A549 (cell line): Measurements from ENCODE around the gene SRC. TPM values are rescaled to one million over a fixed set of nuclear protein-coding genes. Genes with fewer than 3 reads are reported as not detected.
A peak's percentile ranks its signal among the peaks of the same experiment; 100 is the strongest.

Experiments
- BHLHE40 ChIP-seq: IDR thresholded peaks from 2 replicates; pipeline ENCODE4 v1.6.1; 2012; ENCODE audit warnings: low read depth, low read length, inconsistent platforms
- CBX8 ChIP-seq: fragments of 200-600 bp; sonication (generic); IDR thresholded peaks from 2 replicates; pipeline ENCODE4 v1.6.1; 2016
- CEBPB ChIP-seq, 2 experiments: fragments of >200 bp in 1 of 2; sonication (Bioruptor Twin) in 1 of 2; formaldehyde crosslinking in 1 of 2; IDR thresholded peaks; 2 replicates each; pipeline ENCODE4 v1.6.1; 2012 to 2016
- CHD4 ChIP-seq: fragments of 200-600 bp; sonication (generic); IDR thresholded peaks from 2 replicates; pipeline ENCODE4 v1.6.1; 2016; ENCODE audit warnings: antibody characterized with exemption, mild to moderate bottlenecking, borderline replicate concordance
- EHMT2 ChIP-seq: fragments of 200-600 bp; sonication (generic); IDR thresholded peaks from 2 replicates; pipeline ENCODE4 v1.6.1; 2016; ENCODE audit warnings: antibody characterized with exemption, low read depth, mild to moderate bottlenecking, moderate library complexity
- FOSB ChIP-seq: fragments of 250-450 bp; sonication (Bioruptor Pico); IDR thresholded peaks from 2 replicates; pipeline ENCODE4 v1.5.0; 2020; ENCODE audit warnings: mild to moderate bottlenecking, moderate library complexity
- FOSL2 ChIP-seq, 2 experiments: fragments of 450-650 bp in 1 of 2; fragments of >200 bp in 1 of 2; sonication (Bioruptor Twin) in 1 of 2; formaldehyde crosslinking; IDR thresholded peaks; 2 replicates each; pipeline versions ENCODE4 v1.5.0 to v1.6.1; 2016 to 2020; ENCODE audit warnings: mild to moderate bottlenecking in 1 of 2, moderate library complexity in 1 of 2
- FOXS1 ChIP-seq: fragments of 250-450 bp; sonication (Bioruptor Pico); IDR thresholded peaks from 2 replicates; pipeline ENCODE4 v1.5.0; 2020; ENCODE audit warnings: mild to moderate bottlenecking, moderate library complexity
- HDAC2 ChIP-seq: fragments of 200-600 bp; sonication (generic); IDR thresholded peaks from 2 replicates; pipeline ENCODE4 v1.6.1; 2016
- HEYL ChIP-seq: fragments of 250-450 bp; sonication (Bioruptor Pico); IDR thresholded peaks from 2 replicates; pipeline ENCODE4 v1.8.0; 2021; ENCODE audit warnings: mild to moderate bottlenecking, moderate library complexity
- HOXA7 ChIP-seq: fragments of 250-450 bp; sonication (Bioruptor Pico); IDR thresholded peaks from 2 replicates; pipeline ENCODE4 v1.5.0; 2020; ENCODE audit warnings: mild to moderate bottlenecking, moderate library complexity
- HOXB13 ChIP-seq: fragments of 250-450 bp; sonication (Bioruptor Pico); IDR thresholded peaks from 2 replicates; pipeline ENCODE4 v1.5.0; 2020; ENCODE audit warnings: low read depth, mild to moderate bottlenecking, moderate library complexity
- HOXB5 ChIP-seq: fragments of 250-450 bp; sonication (Bioruptor Pico); IDR thresholded peaks from 2 replicates; pipeline ENCODE4 v1.5.0; 2020; ENCODE audit warnings: mild to moderate bottlenecking, moderate library complexity
- JUN ChIP-seq, 2 experiments: fragments of >200 bp; sonication (Bioruptor Twin); formaldehyde crosslinking; IDR thresholded peaks; 2 replicates in 1 of 2; 3 replicates in 1 of 2; pipeline ENCODE4 v1.6.1; 2016 to 2017
- JUNB ChIP-seq: fragments of >200 bp; sonication (Bioruptor Twin); formaldehyde crosslinking; IDR thresholded peaks from 2 replicates; pipeline ENCODE4 v1.6.1; 2016
- KDM1A ChIP-seq: fragments of 200-600 bp; sonication (generic); IDR thresholded peaks from 2 replicates; pipeline ENCODE4 v1.6.1; 2016; ENCODE audit warnings: low read depth, mild to moderate bottlenecking
- KDM5A ChIP-seq: fragments of 200-600 bp; sonication (generic); IDR thresholded peaks from 2 replicates; pipeline ENCODE4 v1.6.1; 2016; ENCODE audit warnings: antibody characterized with exemption, mild to moderate bottlenecking
- NFE2L2 ChIP-seq: fragments of 150-350 bp; conservative IDR thresholded peaks from 2 replicates; pipeline ENCODE4 v1.6.1; 2014; ENCODE audit warnings: low read length
- POLR2AphosphoS2 ChIP-seq: conservative IDR thresholded peaks from 2 replicates; pipeline ENCODE4 v1.6.1; 2012; ENCODE audit warnings: low read length, improper control_type of control experiment, inconsistent platforms
- RAD21 ChIP-seq, 2 experiments: fragments of >200 bp in 1 of 2; sonication (Bioruptor Twin) in 1 of 2; formaldehyde crosslinking in 1 of 2; IDR thresholded peaks in 1 of 2; conservative IDR thresholded peaks in 1 of 2; 2 replicates in 1 of 2; 3 replicates in 1 of 2; pipeline ENCODE4 v1.6.1; 2012 to 2018; ENCODE audit warnings: inconsistent platforms in 1 of 2
- RFX5 ChIP-seq: fragments of 450-650 bp; IDR thresholded peaks from 2 replicates; pipeline ENCODE4 v1.7.1; 2014; ENCODE audit warnings: antibody characterized with exemption, mild to moderate bottlenecking, moderate library complexity
- SMC3 ChIP-seq: fragments of >200 bp; sonication (Bioruptor Twin); formaldehyde crosslinking; IDR thresholded peaks from 3 replicates; pipeline ENCODE4 v1.6.1; 2018; ENCODE audit warnings: inconsistent platforms
- SREBF2 ChIP-seq: fragments of 450-650 bp; IDR thresholded peaks from 2 replicates; pipeline ENCODE4 v1.6.1; 2014; ENCODE audit warnings: mild to moderate bottlenecking, moderate library complexity
- TP53 ChIP-seq: fragments of 250-450 bp; sonication (Bioruptor Pico); IDR thresholded peaks from 2 replicates; pipeline ENCODE4 v1.5.0; 2021; ENCODE audit warnings: mild to moderate bottlenecking, moderate library complexity
- polyA plus RNA-seq, 4 experiments: library from polyadenylated mRNA; depleted of rRNA in 3 of 4; stranded (reverse); fragments of >200 nt; fragmentation: RNase III in 1 of 4; extraction: RNeasy Plus Mini Kit Qiagen cat#74134 plus additional on column Dnase treatment in 1 of 4; gene quantifications; 2 replicates in 3 of 4; 3 replicates in 1 of 4; pipeline ENCODE4 v1.2.3, GENCODE V29; 2011 to 2017
- TF ChIP-seq, protein P1 (sequence below): fragments of 200-600 bp; sonication (generic); IDR thresholded peaks from 2 replicates; pipeline ENCODE4 v1.6.1; 2016; ENCODE audit warnings: antibody characterized with exemption, mild to moderate bottlenecking, moderate library complexity
- TF ChIP-seq, protein P2 (sequence below): fragments of 450-650 bp; IDR thresholded peaks from 2 replicates; pipeline ENCODE4 v1.6.1; 2014; ENCODE audit warnings: antibody characterized with exemption
- TF ChIP-seq, protein P3 (sequence below): IDR thresholded peaks from 2 replicates; pipeline ENCODE4 v1.6.1; 2012
- TF ChIP-seq, protein P4 (sequence below): IDR thresholded peaks from 2 replicates; pipeline ENCODE4 v1.6.1; 2012
- TF ChIP-seq, protein P5 (sequence below): fragments of >200 bp; sonication (Bioruptor Twin); formaldehyde crosslinking; IDR thresholded peaks from 3 replicates; pipeline ENCODE4 v1.5.1; 2016
- TF ChIP-seq, protein P6 (sequence below): IDR thresholded peaks from 2 replicates; pipeline ENCODE4 v1.6.1; 2012; ENCODE audit warnings: low read depth, borderline replicate concordance
- TF ChIP-seq, protein P7 (sequence below): fragments of 150-350 bp; IDR thresholded peaks from 2 replicates; pipeline ENCODE4 v1.6.1; 2014; ENCODE audit warnings: low read depth, mild to moderate bottlenecking, low read length
- TF ChIP-seq, protein P8 (sequence below): fragments of 250-450 bp; sonication (Bioruptor Pico); IDR thresholded peaks from 2 replicates; pipeline ENCODE4 v1.5.0; 2020; ENCODE audit warnings: low read depth, mild to moderate bottlenecking, moderate library complexity

The SRC gene
- polyA plus RNA-seq, 2 of the 4 experiments (the other 2 are of a cell fraction) = 139 to 154 TPM

DNA sequence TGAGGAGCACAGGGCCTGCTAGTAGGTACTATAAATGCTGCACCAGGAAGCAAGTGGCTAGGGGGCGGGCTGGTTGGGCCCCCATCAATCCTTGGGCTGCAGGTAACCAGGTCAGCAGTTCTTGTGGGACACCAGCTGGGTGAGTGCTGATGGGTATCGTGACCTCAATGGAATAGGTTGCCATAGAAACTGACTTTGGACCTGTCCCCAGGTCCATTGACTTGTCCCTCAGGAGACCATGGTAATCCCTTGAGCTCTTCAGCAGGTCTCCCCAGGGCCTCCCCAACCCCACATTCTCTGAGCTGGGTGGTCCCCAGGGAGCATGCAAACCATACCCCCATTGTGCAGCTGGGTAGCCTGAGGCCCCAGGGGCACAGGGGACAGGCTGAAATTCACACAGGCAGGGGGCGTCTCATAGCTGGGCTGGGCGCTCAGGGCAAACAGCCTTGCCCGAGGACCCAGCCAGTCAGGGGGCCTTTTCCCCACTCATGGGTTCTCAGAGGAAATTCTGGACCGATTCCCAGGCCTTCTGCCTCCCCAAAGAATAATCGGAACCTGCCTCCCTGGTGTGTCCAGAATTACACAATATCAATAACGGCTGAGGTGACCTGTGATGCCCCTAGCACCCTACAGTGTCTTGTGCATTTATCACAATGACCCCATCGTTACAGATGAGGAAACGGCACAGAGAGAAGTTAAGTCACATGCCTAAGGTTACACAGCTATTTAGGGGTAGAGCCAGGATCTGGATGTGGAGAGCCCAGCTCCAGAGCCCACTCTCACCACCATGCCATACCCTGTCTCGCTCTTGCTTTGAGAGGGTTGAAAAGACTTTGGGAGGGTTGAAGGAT is 35.9 kb downstream of the SRC start (continued):
- TF ChIP-seq, protein P1, sequence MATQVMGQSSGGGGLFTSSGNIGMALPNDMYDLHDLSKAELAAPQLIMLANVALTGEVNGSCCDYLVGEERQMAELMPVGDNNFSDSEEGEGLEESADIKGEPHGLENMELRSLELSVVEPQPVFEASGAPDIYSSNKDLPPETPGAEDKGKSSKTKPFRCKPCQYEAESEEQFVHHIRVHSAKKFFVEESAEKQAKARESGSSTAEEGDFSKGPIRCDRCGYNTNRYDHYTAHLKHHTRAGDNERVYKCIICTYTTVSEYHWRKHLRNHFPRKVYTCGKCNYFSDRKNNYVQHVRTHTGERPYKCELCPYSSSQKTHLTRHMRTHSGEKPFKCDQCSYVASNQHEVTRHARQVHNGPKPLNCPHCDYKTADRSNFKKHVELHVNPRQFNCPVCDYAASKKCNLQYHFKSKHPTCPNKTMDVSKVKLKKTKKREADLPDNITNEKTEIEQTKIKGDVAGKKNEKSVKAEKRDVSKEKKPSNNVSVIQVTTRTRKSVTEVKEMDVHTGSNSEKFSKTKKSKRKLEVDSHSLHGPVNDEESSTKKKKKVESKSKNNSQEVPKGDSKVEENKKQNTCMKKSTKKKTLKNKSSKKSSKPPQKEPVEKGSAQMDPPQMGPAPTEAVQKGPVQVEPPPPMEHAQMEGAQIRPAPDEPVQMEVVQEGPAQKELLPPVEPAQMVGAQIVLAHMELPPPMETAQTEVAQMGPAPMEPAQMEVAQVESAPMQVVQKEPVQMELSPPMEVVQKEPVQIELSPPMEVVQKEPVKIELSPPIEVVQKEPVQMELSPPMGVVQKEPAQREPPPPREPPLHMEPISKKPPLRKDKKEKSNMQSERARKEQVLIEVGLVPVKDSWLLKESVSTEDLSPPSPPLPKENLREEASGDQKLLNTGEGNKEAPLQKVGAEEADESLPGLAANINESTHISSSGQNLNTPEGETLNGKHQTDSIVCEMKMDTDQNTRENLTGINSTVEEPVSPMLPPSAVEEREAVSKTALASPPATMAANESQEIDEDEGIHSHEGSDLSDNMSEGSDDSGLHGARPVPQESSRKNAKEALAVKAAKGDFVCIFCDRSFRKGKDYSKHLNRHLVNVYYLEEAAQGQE = no peak
- TF ChIP-seq JUNB (no peak), JUN (IDR thresholded peaks at IDR 0.05) (peak; percentile 28 to 62; a peak in 3 of 5 replicates), POLR2AphosphoS2 (no peak), CEBPB (IDR thresholded peaks at IDR 0.05) (peak; percentile 63 to 90), HOXA7 (CRISPR knock-in tag) (no peak), KDM1A (peak; percentile 97), TP53 (CRISPR knock-in tag) (no peak; the same call in 1 of the 2 replicates), EHMT2 (no peak), NFE2L2 (no peak), RFX5 (no peak), FOSB (CRISPR knock-in tag) (no peak), CHD4 (peak; percentile 56; the same call in 1 of the 2 replicates), HOXB13 (CRISPR knock-in tag) (no peak), SMC3 (0 out of 3 replicates have a peak, but pooled peaks have one; percentile 12), BHLHE40 (no peak), SREBF2 (no peak), HOXB5 (CRISPR knock-in tag) (no peak; the same call in 1 of the 2 replicates), KDM5A (no peak), CBX8 (no peak), FOSL2 (IDR thresholded peaks at IDR 0.05) (no peak), FOSL2 (CRISPR knock-in tag; IDR thresholded peaks at IDR 0.05) (0 out of 2 replicates have a peak, but pooled peaks have one; percentile 9), HDAC2 (peak; percentile 83; the same call in 1 of the 2 replicates), RAD21 (conservative IDR thresholded peaks at IDR 0.05 in 1 of 2, IDR thresholded peaks at IDR 0.05 in 1 of 2) (no peak), FOXS1 (CRISPR knock-in tag) (no peak), HEYL (CRISPR knock-in tag) (peak; percentile 61)
- TF ChIP-seq, protein P2, sequence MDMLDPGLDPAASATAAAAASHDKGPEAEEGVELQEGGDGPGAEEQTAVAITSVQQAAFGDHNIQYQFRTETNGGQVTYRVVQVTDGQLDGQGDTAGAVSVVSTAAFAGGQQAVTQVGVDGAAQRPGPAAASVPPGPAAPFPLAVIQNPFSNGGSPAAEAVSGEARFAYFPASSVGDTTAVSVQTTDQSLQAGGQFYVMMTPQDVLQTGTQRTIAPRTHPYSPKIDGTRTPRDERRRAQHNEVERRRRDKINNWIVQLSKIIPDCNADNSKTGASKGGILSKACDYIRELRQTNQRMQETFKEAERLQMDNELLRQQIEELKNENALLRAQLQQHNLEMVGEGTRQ = no peak
- TF ChIP-seq, protein P3, sequence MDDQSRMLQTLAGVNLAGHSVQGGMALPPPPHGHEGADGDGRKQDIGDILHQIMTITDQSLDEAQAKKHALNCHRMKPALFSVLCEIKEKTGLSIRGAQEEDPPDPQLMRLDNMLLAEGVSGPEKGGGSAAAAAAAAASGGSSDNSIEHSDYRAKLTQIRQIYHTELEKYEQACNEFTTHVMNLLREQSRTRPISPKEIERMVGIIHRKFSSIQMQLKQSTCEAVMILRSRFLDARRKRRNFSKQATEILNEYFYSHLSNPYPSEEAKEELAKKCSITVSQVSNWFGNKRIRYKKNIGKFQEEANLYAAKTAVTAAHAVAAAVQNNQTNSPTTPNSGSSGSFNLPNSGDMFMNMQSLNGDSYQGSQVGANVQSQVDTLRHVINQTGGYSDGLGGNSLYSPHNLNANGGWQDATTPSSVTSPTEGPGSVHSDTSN = no peak
- TF ChIP-seq, protein P4, sequence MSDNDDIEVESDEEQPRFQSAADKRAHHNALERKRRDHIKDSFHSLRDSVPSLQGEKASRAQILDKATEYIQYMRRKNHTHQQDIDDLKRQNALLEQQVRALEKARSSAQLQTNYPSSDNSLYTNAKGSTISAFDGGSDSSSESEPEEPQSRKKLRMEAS = peak; percentile 57; the same call in 1 of the 2 replicates
- TF ChIP-seq, protein P5, sequence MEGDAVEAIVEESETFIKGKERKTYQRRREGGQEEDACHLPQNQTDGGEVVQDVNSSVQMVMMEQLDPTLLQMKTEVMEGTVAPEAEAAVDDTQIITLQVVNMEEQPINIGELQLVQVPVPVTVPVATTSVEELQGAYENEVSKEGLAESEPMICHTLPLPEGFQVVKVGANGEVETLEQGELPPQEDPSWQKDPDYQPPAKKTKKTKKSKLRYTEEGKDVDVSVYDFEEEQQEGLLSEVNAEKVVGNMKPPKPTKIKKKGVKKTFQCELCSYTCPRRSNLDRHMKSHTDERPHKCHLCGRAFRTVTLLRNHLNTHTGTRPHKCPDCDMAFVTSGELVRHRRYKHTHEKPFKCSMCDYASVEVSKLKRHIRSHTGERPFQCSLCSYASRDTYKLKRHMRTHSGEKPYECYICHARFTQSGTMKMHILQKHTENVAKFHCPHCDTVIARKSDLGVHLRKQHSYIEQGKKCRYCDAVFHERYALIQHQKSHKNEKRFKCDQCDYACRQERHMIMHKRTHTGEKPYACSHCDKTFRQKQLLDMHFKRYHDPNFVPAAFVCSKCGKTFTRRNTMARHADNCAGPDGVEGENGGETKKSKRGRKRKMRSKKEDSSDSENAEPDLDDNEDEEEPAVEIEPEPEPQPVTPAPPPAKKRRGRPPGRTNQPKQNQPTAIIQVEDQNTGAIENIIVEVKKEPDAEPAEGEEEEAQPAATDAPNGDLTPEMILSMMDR = peak; percentile 24; the same call in 1 of the 3 replicates
- TF ChIP-seq, protein P6, sequence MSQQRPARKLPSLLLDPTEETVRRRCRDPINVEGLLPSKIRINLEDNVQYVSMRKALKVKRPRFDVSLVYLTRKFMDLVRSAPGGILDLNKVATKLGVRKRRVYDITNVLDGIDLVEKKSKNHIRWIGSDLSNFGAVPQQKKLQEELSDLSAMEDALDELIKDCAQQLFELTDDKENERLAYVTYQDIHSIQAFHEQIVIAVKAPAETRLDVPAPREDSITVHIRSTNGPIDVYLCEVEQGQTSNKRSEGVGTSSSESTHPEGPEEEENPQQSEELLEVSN = no peak
- TF ChIP-seq, protein P7, sequence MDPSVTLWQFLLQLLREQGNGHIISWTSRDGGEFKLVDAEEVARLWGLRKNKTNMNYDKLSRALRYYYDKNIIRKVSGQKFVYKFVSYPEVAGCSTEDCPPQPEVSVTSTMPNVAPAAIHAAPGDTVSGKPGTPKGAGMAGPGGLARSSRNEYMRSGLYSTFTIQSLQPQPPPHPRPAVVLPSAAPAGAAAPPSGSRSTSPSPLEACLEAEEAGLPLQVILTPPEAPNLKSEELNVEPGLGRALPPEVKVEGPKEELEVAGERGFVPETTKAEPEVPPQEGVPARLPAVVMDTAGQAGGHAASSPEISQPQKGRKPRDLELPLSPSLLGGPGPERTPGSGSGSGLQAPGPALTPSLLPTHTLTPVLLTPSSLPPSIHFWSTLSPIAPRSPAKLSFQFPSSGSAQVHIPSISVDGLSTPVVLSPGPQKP = no peak
- TF ChIP-seq, protein P8, sequence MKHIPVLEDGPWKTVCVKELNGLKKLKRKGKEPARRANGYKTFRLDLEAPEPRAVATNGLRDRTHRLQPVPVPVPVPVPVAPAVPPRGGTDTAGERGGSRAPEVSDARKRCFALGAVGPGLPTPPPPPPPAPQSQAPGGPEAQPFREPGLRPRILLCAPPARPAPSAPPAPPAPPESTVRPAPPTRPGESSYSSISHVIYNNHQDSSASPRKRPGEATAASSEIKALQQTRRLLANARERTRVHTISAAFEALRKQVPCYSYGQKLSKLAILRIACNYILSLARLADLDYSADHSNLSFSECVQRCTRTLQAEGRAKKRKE (CRISPR knock-in tag) = no peak
